Astrocyte (in vitro differentiated cells and primary cell): ENCODE measurements around the gene CD22. TPM values are rescaled to one million over a fixed set of nuclear protein-coding genes. Genes with fewer than 3 reads are reported as not detected.

Experiments used
- DNase-seq: peaks from one replicate; pipeline ENCODE4 v3.0.0-alpha.2; 2010; ENCODE audit warnings: low read depth
- FAIRE-seq: peaks from 2 replicates; lab custom pipeline; 2011; peaks lifted over from hg19 to GRCh38; lab: Jason Lieb, UNC
- H2AFZ ChIP-seq: 2 replicates; pipeline ENCODE4 v1.6.0; 2012; ENCODE audit warnings: low read depth, low read length, inconsistent platforms
- H3K27ac ChIP-seq: 2 replicates; pipeline ENCODE4 v1.5.1; 2011; ENCODE audit warnings: low read depth, low read length, inconsistent platforms
- H3K27me3 ChIP-seq: 2 replicates; pipeline ENCODE4 v1.6.0; 2011; ENCODE audit warnings: low read length, inconsistent platforms; ENCODE audit not compliant: insufficient read depth
- H3K36me3 ChIP-seq: 2 replicates; pipeline ENCODE4 v1.5.1; 2011; ENCODE audit warnings: low read length, inconsistent platforms; ENCODE audit not compliant: insufficient read depth
- H3K4me1 ChIP-seq: 2 replicates; pipeline ENCODE4 v1.5.1; 2011; ENCODE audit warnings: low read length, inconsistent platforms; ENCODE audit not compliant: insufficient read depth
- H3K4me2 ChIP-seq: 2 replicates; pipeline ENCODE4 v1.6.0; 2012; ENCODE audit warnings: low read length, inconsistent platforms
- H3K4me3 ChIP-seq: 2 replicates; pipeline ENCODE4 v1.5.1; 2011; ENCODE audit warnings: low read depth, mild to moderate bottlenecking, low read length, inconsistent platforms; ENCODE audit not compliant: insufficient read depth
- H3K79me2 ChIP-seq: 2 replicates; pipeline ENCODE4 v1.6.0; 2012; ENCODE audit warnings: mild to moderate bottlenecking, low read length, inconsistent platforms; ENCODE audit not compliant: insufficient read depth
- H3K9ac ChIP-seq: 2 replicates; pipeline ENCODE4 v1.6.0; 2012; ENCODE audit warnings: mild to moderate bottlenecking, low read length, inconsistent platforms
- H3K9me3 ChIP-seq: 2 replicates; pipeline ENCODE4 v1.5.1; 2012; ENCODE audit warnings: low read depth, mild to moderate bottlenecking, low read length, inconsistent platforms; ENCODE audit not compliant: insufficient read depth
- H4K20me1 ChIP-seq: 2 replicates; pipeline ENCODE4 v1.6.0; 2012; ENCODE audit warnings: low read length, inconsistent platforms; ENCODE audit not compliant: insufficient read depth
- H3K27ac Mint-ChIP-seq: one replicate; pipeline ENCODE4 v1.8.0; 2021; ENCODE audit warnings: mild to moderate bottlenecking, mixed read lengths; ENCODE audit not compliant: unreplicated experiment
- H3K27me3 Mint-ChIP-seq: one replicate; pipeline ENCODE4 v1.8.0; 2021; ENCODE audit warnings: low read depth, mixed read lengths; ENCODE audit not compliant: unreplicated experiment
- H3K36me3 Mint-ChIP-seq: one replicate; pipeline ENCODE4 v1.8.0; 2021; ENCODE audit warnings: low read depth, mixed read lengths; ENCODE audit not compliant: unreplicated experiment
- H3K4me1 Mint-ChIP-seq: one replicate; pipeline ENCODE4 v1.8.0; 2021; ENCODE audit warnings: low read depth, mixed read lengths; ENCODE audit not compliant: unreplicated experiment
- H3K4me3 Mint-ChIP-seq: one replicate; pipeline ENCODE4 v1.8.0; 2021; ENCODE audit warnings: mild to moderate bottlenecking, moderate library complexity, mixed read lengths; ENCODE audit not compliant: unreplicated experiment
- H3K9me3 Mint-ChIP-seq: one replicate; pipeline ENCODE4 v1.8.0; 2021; ENCODE audit warnings: mild to moderate bottlenecking, mixed read lengths; ENCODE audit not compliant: unreplicated experiment
- CTCF ChIP-seq: IDR thresholded peaks from 2 replicates; pipeline ENCODE4 v1.5.1; 2011; ENCODE audit warnings: low read depth, mild to moderate bottlenecking, inconsistent platforms, low read length, moderate library complexity; ENCODE audit not compliant: insufficient read depth
- EZH2 ChIP-seq: IDR thresholded peaks from 2 replicates; pipeline ENCODE4 v1.6.1; 2012; ENCODE audit warnings: mild to moderate bottlenecking, low read length, inconsistent platforms; ENCODE audit not compliant: insufficient read depth
- total RNA-seq: library from RNA; stranded (reverse); gene quantifications from 2 replicates; pipeline ENCODE4 v1.2.1, GENCODE V29; 2021

CD22 gene
- total RNA-seq, 1 donor from 2014 or later: not detected

- Mint-ChIP-seq H3K9me3 (no peaks in the 10 kb centered on the region), H3K4me1 (no peaks in the 10 kb centered on the region), H3K27ac (no peak overlapping the region), H3K4me3 (no peak overlapping the region), H3K36me3 (no peaks in the 10 kb centered on the region), H3K27me3 (peaks cover 31% of the 10 kb centered on the region)
- FAIRE-seq (no peak), DNase-seq (no peak)
- Histone ChIP-seq H3K36me3 (no peaks in the 10 kb centered on the region), H3K9me3 (no peaks in the 10 kb centered on the region), H3K27ac (no peak overlapping the region), H3K9ac (no peak overlapping the region), H3K79me2 (no peaks in the 10 kb centered on the region), H4K20me1 (no peaks in the 10 kb centered on the region), H2AFZ (no peak overlapping the region), H3K4me3 (no peak overlapping the region), H3K4me2 (no peak overlapping the region), H3K27me3 (peaks cover 7% of the 10 kb centered on the region), H3K4me1 (no peaks in the 10 kb centered on the region)
- TF ChIP-seq EZH2 (no peak), CTCF (no peak)
Observed at GRCh38 chr19:35288906-35289305, 40.1 kb upstream of the CD22 start.

GRCh38 chr19:35290381-35291127 is 38.4 kb upstream of the CD22 start:
- no peak for FAIRE-seq
- no peaks in the 10 kb centered on the region for H4K20me1 ChIP-seq

More at GRCh38 chr19:35290381-35291127, 38.4 kb upstream of the CD22 start:
- no peaks in the 10 kb centered on the region for H3K9me3 Mint-ChIP-seq
- no peak overlapping the region for H3K4me2 ChIP-seq
- peaks cover 31% of the 10 kb centered on the region for H3K27me3 Mint-ChIP-seq
- no peak for DNase-seq
- no peak overlapping the region for H3K9ac ChIP-seq
- no peak overlapping the region for H3K4me3 ChIP-seq
- H3K4me3 Mint-ChIP-seq: no peak overlapping the region
- TF ChIP-seq EZH2 (no peak), CTCF (no peak)
- H3K79me2 ChIP-seq: no peaks in the 10 kb centered on the region
- H3K4me1 Mint-ChIP-seq: no peaks in the 10 kb centered on the region
- no peaks in the 10 kb centered on the region for H3K9me3 ChIP-seq
- H3K27me3 ChIP-seq: peaks cover 7% of the 10 kb centered on the region
- H3K36me3 ChIP-seq: no peaks in the 10 kb centered on the region
- no peak overlapping the region for H3K27ac Mint-ChIP-seq
- no peak overlapping the region for H2AFZ ChIP-seq
- no peak overlapping the region for H3K27ac ChIP-seq
- H3K4me1 ChIP-seq: no peaks in the 10 kb centered on the region
- no peaks in the 10 kb centered on the region for H3K36me3 Mint-ChIP-seq
